ENCODE data around the gene ZBTB43.

Gene ZBTB43

DNA sequence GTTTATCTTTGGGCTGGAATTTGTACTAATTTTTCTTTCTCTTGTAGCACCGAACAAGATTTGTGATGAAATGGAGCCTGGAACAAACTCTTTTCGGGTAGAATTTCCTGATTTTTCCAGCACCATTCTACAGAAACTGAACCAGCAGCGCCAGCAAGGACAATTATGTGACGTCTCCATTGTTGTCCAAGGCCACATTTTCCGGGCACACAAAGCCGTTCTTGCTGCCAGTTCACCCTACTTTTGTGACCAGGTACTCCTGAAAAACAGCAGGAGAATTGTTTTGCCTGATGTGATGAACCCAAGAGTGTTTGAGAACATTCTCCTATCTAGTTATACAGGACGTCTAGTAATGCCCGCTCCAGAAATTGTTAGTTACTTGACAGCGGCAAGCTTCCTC is 27.6 kb downstream of the ZBTB43 start:
- DNase-seq, result no peak

DNA sequence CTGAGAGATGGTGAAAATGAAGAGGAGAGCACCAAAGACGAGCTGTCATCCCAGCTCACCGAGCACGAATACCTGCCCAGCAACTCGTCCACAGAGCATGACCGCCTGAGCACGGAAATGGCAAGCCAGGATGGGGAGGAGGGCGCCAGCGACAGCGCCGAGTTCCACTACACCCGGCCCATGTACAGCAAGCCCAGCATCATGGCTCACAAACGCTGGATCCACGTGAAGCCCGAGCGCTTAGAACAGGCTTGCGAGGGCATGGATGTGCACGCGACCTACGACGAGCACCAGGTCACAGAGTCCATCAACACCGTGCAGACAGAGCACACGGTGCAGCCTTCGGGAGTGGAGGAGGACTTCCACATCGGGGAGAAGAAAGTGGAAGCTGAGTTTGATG is 28.2 kb downstream of the ZBTB43 start:
- DNase-seq, result no peak

DNA sequence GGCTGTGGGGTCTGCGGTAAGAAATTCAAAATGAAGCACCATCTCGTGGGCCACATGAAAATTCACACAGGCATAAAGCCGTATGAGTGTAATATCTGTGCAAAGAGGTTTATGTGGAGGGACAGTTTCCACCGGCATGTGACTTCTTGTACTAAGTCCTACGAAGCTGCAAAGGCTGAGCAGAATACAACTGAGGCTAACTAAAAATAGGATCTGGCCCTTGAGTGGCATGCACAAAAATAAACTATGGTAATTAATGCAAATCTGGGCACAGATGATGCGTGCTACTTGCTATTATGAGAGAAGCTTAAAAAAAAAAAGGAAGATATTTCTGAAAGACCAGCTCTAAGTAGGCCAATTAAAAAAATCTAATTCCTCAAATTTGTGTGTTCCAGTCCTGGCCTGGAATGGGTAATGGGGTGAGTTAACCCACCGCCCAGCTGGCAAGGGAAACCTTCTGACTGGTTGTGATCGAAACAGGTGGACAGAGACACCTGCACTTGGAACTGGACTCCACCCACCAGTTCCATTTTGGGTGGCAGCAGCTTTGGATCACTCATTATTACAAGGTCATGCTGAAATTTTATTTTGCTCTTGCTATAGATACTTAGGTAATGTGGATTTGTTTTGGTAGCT is 29.0 kb downstream of the ZBTB43 start:
- DNase-seq, result no peak

DNA sequence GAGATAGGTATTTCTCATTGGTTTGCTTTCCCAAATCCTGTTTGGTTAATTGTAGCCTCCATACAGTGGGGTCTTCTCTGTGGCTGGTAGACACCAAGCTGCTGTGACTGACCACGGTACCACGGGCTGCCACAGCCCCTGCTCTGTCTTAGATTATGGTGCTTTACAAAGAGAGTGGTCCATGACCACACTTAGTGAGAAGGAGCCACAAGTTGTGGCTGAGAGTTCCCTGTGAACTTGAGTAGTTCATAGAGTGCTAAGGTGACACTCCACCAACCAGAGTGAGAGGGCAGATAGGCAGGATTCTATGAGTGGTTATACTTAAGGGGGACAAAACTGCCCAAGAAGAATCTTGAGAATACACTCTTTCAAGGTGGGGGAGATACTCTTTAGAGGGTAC is 29.8 kb downstream of the ZBTB43 start:
- DNase-seq, result no peak

DNA sequence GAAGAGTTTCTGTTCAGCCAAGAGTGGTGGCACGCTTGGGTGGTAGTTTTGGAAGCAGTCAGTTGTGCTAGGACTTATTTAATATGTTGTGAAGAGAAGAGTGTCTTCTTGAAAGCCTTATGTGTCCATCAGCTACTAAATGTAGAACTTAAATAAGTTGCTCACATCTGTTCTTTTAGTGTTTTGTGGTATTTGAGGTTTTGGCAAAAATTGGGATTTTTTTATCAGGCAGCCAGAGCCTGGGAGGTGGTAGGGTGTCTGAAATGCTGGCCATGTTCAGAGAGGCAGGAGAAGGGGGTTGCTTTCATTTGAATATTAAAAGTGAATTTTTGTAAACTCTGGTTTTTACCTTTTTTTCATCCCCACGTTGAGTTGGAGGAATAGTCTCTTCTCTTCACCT is 31.4 kb downstream of the ZBTB43 start:
- no peak for DNase-seq

DNA sequence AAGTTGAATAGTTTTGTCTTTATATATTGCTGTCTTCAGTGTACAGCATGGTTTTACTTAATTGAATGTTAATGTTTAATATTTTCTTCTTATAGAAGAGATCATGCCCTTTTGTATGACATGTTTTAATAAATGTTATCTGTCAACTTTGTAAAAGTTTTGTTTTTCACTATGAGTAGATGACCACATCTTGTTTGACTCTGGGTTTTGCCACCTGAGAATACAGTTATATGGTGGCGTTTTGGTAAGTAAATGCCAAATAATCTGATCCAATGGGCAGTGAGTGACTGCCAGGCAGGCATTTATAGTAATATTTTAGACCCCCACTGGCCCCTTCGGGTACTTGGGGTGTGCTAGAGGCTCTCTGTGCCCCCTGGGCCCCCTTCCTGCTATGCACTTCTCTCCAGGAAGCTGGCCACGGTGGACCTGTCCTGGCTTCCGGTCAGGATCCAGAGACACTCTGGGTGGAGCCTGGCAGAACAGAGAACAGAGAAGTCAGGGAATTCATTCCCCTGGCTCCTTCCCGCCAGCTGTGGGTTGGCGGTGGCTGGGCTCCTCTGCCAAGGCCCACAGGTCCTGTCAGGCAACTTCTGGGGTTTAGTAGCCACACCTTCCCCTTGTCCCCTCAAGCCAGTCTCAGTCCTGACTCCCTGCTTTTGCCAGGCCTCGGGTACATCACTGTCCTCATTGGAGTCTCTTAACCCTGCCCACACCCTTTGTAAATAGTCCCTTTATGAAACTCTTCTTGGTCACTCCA is 33.4 kb downstream of the ZBTB43 start:
- DNase-seq, result no peak

DNA sequence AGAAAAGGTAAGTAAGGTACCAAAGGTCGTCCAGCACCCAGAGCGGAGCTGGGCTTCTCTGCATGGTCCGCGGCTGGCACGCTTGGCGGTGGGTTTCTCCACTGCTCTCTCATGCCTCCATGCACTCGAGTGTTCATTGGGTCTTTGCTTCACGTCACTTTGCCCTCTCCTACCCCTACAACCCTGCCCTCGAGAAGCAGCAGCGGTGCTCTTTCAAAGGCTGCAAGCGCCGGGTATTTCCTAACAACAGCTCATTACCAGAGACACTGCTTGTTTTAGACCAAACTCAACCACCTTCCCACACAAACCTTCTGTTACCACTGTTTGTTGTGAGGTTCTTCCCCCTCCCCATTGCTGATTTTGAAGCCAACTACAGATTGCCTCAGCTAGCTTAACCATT is 34.1 kb downstream of the ZBTB43 start:
- DNase-seq, result no peak

DNA sequence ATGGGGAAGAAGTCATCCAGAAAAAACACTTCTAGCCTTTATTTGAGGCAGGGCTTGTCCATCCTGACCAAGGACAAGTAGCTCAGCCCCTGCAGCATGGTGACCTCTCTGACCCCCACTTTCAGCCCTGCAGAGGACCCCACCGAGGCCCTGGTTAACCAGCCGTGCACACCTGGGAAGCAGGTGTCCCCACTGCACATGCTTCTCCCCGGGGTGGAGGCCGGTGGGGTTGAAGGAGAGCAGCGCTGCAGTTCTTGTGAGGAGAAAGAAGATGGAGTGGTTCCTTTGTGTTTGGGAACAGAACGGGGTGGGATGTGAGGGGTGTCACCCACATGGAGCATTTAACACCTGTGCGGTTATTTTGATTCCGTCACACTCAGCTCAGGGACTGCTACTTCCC is 34.5 kb downstream of the ZBTB43 start:
- no peak for DNase-seq

DNA sequence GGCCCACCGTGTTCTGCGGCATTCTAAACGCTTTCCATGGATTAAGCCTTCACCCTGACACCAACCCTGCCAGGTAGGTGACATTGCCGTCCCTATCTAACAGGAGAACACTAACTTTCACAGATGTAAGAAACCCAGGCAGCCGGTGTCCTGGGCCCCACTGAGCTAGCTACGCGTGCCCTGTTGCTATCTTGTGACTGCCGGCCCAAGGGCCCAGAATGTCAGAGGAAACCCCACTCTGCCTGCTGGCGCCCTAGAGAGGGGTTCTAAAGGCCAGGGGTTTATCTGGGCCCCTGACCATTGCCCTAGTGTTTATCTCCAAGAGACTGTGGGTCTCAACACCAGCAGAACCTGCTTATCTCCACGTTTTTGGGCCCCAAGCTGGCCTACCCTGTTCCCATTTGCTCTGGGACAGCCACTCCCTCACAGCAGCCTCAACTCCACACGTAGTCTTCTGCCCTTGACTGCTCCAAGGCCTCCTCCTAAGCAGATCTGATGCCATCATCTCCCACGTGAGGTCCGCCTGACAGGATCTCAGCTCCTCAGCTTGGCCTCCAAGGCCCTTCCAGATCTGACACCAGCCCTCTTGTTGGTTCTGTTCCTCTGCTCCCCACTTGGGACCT is 37.5 kb downstream of the ZBTB43 start:
- DNase-seq, result no peak

DNA sequence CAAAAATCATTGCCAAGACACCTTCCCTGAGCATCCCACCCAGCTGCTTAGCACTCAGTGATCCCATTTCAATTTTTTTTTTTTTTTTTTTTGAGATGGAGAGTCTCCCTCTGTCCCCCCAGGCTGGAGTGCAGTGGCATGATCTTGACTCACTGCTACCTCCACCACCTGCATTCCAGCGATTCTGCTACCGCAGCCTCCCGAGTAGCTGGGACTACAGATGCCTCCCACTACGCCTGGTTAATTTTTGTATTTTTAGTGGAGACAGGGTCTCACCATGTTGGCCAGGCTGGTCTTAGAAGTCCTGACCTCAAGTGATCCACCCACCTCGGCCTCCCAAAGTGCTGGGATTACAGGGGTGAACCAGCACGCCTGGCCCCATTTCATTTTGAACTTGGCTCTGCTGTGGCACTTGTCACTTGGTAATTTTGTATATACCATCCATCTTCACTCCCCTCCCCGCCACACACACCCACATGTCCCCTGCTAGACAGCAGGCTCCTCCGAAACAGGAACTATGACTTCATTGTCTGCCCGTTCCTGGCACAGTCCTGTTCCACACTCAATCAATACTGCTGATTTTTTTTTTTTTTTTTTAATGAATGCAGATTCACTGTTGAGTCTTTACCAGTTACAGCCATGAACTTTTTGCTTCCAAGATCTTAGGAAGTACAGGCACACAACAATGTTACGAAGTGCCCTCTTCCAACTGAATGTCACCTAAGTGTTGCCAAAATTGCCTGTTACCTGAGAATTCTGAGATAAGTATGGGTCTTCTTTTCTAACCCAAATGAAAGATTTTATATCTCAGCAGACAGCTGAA is 38.3 kb downstream of the ZBTB43 start:
- no peak for DNase-seq

DNA sequence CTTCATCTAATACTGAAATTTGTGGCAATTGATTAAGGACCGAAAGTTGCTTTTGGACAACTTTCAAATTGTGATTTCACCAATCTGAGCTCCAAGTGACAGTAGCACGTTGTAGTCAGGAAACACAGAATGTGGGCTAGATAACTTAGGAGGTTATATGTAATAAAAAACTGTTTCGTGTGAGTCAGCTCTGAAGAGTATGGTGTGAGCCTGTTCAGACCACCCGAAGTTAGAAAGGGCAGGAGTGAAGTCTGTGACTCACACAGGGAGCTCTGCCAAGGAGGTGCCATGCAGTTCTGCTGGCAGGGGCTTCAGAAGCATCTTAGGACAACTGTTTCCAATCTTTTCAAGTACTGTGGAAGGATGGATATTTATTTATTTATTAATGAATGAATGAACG is 39.2 kb downstream of the ZBTB43 start:
- DNase-seq, result no peak

DNA sequence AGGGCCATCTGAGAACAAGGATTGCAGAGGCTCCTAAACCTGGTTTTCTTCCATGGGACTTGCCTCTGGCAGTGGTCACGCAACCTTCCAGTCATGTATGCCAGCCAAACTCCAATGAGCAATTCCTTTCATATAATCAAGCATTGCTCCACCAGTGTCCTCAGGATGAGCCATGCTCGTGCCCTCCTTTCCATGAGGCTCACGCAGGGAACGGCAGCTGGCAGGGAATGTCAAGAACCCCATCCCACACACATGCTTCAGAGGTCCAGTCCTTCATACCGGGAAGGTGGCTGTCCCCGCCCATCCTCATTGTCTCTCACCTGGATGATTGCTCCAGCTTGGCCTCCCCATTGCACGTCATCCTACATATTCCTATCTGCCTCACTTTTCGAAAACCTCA is 42.2 kb downstream of the ZBTB43 start:
- DNase-seq, result no peak

DNA sequence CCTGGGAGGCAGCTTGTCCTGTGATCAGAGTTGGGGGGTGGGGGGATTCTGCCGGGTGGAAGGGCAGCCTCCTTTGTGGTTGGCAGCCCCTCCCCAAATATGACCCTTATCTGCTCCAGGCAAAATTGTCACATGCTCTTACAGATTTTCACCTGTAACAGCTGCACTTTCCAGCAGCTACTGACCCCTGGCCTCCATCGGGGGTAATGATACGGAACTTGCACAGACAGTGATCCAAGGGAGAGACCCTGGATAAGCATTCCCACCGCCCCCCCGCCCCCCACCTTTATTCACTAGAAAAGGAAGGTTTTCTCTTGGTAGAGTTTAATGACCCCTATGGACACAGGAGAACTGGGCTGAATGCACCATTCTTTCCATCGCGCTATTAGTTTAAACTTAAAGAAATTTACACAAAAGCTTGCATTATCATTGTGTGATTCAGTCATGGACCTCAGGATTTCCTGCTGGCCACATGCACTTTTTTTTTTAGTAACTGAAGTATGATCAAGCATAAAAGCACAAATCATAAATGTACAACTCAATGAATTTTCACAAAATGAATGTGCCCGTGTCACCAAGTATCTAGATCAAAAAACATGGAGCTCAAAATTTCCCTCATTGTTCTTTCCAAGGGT is 44.9 kb downstream of the ZBTB43 start:
- no peak for DNase-seq

DNA sequence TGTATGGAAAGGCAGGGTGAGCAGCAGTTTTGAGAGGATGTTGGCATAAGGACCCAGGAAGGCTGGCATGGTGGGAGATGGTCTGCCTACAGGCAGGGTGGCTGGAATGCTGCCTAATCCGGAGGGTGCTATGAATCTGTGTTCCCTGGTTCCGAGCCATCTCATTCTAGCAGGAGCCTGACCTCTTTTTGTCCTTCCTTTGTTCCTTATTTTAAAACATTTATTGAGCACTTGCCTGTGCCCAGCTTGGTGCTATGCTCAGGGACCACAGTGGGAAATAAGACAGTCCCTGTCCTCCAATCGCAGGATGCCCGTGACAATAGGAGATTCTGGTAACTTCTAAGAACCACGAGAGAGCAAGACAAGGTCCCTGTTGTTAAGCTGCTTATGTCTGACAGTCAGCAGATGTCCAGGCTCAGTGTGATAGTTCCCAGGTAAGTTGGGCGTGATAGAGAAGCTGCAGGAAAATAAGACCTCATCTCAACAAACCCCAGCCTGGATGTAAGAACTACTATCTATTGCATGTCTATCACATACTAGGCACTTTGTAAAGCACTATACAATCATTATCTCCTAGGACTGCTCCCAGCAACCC is 46.5 kb downstream of the ZBTB43 start:
- DNase-seq, result no peak

DNA sequence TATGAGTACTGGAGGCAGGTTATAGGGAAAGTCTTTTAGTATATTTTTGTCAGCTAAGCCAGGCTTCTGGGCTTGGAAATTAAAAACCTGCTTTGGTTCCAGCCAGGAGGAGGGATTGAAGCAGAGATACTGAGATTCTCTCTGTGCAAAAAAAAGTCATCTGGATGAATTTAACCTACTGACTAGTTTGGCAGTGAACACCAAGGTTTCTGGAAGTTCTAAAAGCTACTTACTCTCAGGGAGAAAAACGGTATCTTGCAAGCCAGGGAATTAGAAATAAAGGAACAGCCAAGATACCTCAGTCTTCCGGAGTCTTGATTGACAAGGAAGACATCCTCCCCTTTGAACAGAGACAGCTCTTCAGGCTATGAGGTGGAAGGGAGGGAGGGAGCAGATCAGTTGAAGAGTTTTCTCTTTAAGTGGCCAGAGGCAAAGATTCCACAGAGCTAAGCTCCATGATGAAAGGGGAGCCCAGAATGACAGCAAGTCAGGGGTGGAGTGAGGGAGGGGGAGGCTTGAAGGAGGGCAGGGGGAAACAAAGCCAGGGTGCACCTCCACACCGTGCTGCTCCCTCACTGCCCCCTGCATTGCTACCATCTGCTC is 47.3 kb downstream of the ZBTB43 start:
- no peak for DNase-seq

DNA sequence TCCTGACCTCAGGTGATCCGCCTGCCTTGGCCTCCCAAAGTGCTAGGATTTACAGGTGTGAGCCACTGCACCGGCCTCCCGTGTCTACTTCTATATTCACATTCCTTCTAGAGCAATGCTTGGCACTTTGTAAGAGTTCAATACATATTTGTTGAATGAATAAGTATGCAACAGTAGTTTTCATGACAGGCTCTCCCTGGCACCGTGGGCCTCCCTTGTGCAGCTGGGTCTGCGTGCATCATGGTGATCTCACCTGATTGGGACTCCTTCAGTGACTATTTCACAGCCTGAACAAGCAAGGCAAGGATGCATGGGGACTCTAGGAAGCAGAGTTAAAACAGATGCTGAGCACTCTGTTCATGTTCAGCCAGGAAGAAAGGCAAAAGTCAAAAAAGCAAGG is 48.8 kb downstream of the ZBTB43 start:
- DNase-seq, result no peak

DNA sequence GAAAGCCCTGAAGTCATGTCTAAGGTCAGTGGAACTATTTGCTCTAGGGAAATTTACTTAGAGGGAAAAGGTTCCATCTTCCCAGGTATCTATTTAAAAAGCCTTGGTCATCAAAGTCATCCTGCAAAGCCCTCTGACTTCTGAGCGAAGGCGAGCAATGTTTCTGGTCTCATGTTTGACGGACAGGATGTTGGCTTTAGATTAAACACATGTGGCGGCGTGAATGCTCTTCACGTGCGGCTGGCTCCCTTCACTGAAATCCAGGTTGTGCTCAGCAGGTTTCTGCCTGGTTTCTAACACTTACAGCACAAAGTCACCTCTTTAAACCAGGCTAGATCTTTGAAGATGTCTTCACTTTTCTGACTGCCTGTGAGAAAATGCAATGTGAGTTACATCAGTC is 49.9 kb downstream of the ZBTB43 start:
- DNase-seq, result no peak

DNA sequence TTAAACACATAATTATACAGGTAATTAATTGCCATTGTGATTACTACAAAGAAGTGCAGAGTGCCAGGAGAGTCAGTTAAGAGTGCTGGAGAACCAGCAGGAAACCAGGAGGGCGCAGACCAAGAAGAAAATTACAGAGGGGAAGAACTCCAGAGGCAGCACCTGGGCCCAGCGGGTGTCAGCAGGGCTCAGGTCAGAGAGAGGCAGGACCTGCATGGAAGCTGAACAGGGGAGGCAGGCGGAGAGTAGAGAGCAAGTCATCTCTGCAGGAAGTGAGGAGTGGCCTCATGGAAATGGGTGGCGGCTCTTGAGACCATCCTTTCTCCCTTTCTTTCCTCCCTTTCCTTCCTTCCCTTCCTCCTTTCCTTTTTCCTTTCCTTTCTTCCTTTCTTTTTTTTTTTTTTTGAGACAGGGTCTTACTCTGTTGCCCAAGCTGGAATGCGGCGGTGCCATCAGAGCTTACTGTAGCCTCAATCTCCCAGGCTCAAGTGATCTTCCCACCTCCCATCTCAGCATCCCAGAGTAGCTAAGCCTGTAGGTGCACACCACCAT is 51.6 kb downstream of the ZBTB43 start:
- DNase-seq, result no peak

DNA sequence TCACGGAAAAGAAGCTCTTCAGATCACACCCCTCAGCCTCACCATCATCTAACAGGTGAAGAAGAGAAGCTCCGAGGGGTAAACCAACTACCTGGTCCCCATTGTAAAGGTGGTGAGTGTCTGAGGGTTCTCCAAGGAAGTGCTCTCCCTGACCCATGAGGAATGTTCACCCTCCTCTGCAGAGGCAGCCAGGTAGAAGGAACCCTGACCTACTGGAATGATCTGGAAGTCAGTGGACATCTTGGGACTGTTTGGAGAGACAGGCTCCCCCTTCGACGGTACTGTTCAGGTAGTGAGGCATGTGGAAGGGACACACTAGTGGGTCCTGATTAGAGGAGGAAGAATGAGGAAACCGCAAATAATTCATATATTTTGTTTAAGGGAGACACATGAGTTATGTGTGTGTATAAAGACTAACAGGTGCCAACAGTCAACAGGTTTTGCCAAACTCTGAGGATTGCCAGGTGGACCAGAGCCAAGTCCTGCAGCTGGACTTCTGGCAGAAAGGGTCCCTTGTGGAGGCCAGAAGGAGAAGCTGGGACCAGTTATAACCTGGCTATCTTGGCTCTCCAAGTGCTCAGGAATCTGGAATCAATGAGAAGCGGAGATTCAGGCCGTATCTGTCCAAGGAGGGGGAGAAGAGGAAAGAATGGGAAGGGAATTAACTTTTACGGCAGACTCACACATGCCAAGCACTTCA is 52.6 kb downstream of the ZBTB43 start:
- DNase-seq, result no peak

DNA sequence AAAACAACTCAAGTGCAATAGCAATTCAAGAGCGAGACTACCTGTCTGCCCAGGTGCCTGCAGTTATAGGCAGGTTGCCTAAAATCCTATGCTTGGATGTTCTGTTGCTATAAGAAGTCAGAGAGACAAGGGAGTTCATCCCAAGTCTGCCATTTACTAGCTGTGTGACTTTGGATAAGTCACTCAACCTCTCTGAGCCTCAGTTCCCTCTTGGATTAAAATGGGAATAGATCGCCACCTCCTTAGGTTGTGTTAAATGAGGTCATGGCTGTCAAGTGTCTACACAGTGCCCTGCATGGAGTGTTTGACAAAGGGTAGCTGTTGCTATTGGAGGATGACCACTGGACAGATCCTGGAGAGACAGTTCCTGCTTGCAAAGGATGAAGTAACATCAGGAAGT is 54.3 kb downstream of the ZBTB43 start:
- no peak for DNase-seq

DNA sequence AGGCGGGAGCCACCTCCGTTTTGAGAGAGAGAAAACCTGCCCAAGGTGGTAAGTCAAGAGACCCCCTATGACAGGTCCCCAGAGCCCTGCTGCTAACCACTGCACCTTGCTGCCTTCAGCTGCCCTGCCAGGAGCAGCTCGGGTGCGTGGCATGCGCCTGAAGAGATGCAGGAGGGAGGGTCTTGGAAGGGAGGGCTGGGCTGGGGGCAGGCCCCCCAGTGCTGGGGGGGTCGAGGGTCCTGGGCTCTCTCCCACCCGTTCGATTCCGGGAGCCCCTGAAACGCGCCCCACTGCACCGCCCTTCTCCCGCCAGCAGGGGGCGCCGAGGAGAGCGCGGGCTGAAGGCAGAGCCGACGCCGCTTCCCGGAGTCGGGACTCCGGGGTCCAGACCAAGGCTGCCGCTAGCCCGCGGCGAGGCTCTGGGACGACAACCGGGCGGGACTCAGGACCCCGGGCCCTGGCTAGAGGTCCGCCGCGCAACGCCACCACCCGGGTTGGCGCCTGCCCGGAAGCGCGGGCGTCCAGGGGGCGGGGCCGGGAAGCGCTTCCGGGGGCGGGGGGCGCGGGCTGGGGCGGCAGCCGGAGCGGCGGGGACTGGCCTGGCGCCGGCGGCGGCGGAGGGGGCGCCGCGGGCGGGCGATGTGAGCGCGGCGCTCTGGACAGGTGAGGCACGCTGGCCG is 55.4 kb downstream of the ZBTB43 start, which contains the start of gene ZBTB34:
TSS of gene ZBTB34 (plus strand) at position 563 of the 680 bp plus-strand sequence. CDS start 18,761 bp downstream, outside the sequence.
- DNase-seq, result peak; percentile 94
